HG02970 (cell line): ENCODE data around the gene CHST1.

Source experiments
- ATAC-seq: cut with Tn5 transposase; IDR thresholded peaks from one replicate; pipeline ENCODE4 v1.9.1; 2021; ENCODE audit warnings: mild to moderate bottlenecking, moderate library complexity, moderate number of reproducible peaks; ENCODE audit not compliant: unreplicated experiment, low FRiP score

Gene CHST1

GRCh38 chr11:45647329-45647728, 18.1 kb downstream of the CHST1 start:
- ATAC-seq: no peak

- ATAC-seq: no peak
These were observed 19.0 kb downstream of the CHST1 start for GRCh38 chr11:45646275-45646927.

- ATAC-seq: no peak
These were observed 20.2 kb downstream of the CHST1 start for GRCh38 chr11:45644981-45645889.

- ATAC-seq: no peak
These were observed 21.7 kb downstream of the CHST1 start for GRCh38 chr11:45643598-45644260.

- no peak for ATAC-seq
These were observed 23.5 kb downstream of the CHST1 start for GRCh38 chr11:45641961-45642360.

- ATAC-seq: no peak
These were observed 27.4 kb downstream of the CHST1 start for GRCh38 chr11:45638051-45638450.

GRCh38 chr11:45635907-45636306, 29.5 kb downstream of the CHST1 start:
- ATAC-seq: no peak

- no peak for ATAC-seq
These were observed 39.8 kb downstream of the CHST1 start for GRCh38 chr11:45625611-45626010.

- ATAC-seq: no peak
These were observed 41.3 kb downstream of the CHST1 start for GRCh38 chr11:45624095-45624494.

- ATAC-seq: no peak
These were observed 42.6 kb downstream of the CHST1 start for GRCh38 chr11:45622861-45623260.

- no peak for ATAC-seq
These were observed 43.1 kb downstream of the CHST1 start for GRCh38 chr11:45622283-45622682.

- ATAC-seq: no peak
These were observed 43.8 kb downstream of the CHST1 start for GRCh38 chr11:45621588-45621987.

- no peak for ATAC-seq
These were observed 45.2 kb downstream of the CHST1 start for GRCh38 chr11:45620243-45620642.

GRCh38 chr11:45618897-45619296, 46.5 kb downstream of the CHST1 start:
- no peak for ATAC-seq

GRCh38 chr11:45617871-45618601, 47.4 kb downstream of the CHST1 start:
- ATAC-seq: no peak

GRCh38 chr11:45616802-45617549, 48.4 kb downstream of the CHST1 start:
- no peak for ATAC-seq

- no peak for ATAC-seq
These were observed 50.1 kb downstream of the CHST1 start for GRCh38 chr11:45615182-45615792.

- ATAC-seq: no peak
These were observed 51.1 kb downstream of the CHST1 start for GRCh38 chr11:45614196-45614828.

- no peak for ATAC-seq
These were observed 54.8 kb downstream of the CHST1 start for GRCh38 chr11:45610627-45611026.
